GM12878 (cell line): ENCODE measurements around the gene ANKRD53. TPM values are rescaled to one million over a fixed set of nuclear protein-coding genes. Genes with fewer than 3 reads are reported as not detected.

Experiments
- CBFB ChIP-seq: IDR thresholded peaks from 2 replicates; pipeline ENCODE4 v1.6.1; 2016; ENCODE audit warnings: antibody characterized with exemption, low read depth
- POLR2AphosphoS2 ChIP-seq: IDR thresholded peaks from 2 replicates; pipeline ENCODE4 v1.6.1; 2011; ENCODE audit warnings: low read depth, mild to moderate bottlenecking, low read length, improper control_type of control experiment, moderate library complexity
- ZNF207 ChIP-seq: fragments of 450-650 bp; IDR thresholded peaks from 2 replicates; pipeline ENCODE4 v1.6.1; 2014; ENCODE audit warnings: antibody characterized with exemption, mild to moderate bottlenecking, borderline replicate concordance
- polyA plus RNA-seq, 11 experiments: library from polyadenylated mRNA; depleted of rRNA in 4 of 11; unstranded in 6 of 11; stranded (reverse) in 5 of 11; fragments of >200 nt; fragmentation: Nextera tagmentation in 4 of 11; fragmentation: Illumina TruSeq in 1 of 11; extraction: Ambion mirVana in 4 of 11; extraction: Trizol in 1 of 11; gene quantifications; 1 replicate in 1 of 11; 2 replicates in 10 of 11; pipeline versions ENCODE4 v1.2.1 to v1.2.3, GENCODE V29; 2011 to 2016; ENCODE audit warnings: inconsistent platforms in 2 of 11, missing spikeins in 2 of 11, low read depth in 1 of 11
- total RNA-seq, 4 experiments: library from RNA; depleted of rRNA in 3 of 4; stranded (reverse); fragments of >200 nt in 3 of 4; fragmentation: Illumina TruSeq in 1 of 4; extraction: Trizol in 1 of 4; gene quantifications; 2 replicates each; pipeline versions ENCODE4 v1.2.1 to v1.2.3, GENCODE V29; 2013 to 2021
- TF ChIP-seq, protein P1 (sequence below): fragments of 450-650 bp; formaldehyde crosslinking; IDR thresholded peaks from 2 replicates; pipeline ENCODE4 v1.4.0; 2020; ENCODE audit warnings: mild to moderate bottlenecking, moderate library complexity
- TF ChIP-seq, protein P2 (sequence below): IDR thresholded peaks from 2 replicates; pipeline ENCODE4 v1.6.1; 2012; ENCODE audit warnings: low read depth, low read length, improper control_type of control experiment
- TF ChIP-seq, protein P3 (sequence below): fragments of 450-650 bp; IDR thresholded peaks from 2 replicates; pipeline ENCODE4 v1.6.1; 2017; ENCODE audit warnings: mild to moderate bottlenecking, moderate library complexity

Gene ANKRD53
- total and polyA plus RNA-seq, 10 of the 15 experiments (the other 5 are each of a cell fraction or from before 2014, with no cell fraction given), result 0.04 TPM; not detected in 8

DNA sequence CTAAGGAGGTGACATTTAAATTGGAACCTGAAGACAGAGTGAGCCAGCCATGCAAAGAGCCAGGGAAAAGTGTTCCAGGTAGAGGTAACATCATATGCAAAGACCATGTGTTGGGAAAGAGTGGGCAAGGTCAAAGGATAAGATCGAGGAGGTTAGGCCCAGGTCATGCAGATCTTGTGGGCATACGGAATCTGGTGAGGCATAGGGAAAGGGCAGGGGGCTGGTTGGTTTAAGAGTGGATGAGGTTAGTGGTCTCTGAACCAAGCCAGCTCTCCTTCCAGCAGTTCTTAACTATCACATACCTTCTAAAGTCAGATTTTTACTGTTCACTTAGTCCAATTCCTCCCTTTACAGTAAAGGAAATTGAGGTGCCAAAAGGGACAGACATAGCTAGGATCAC is 3.0 kb downstream of the ANKRD53 start (continued):
- TF ChIP-seq, protein P1, sequence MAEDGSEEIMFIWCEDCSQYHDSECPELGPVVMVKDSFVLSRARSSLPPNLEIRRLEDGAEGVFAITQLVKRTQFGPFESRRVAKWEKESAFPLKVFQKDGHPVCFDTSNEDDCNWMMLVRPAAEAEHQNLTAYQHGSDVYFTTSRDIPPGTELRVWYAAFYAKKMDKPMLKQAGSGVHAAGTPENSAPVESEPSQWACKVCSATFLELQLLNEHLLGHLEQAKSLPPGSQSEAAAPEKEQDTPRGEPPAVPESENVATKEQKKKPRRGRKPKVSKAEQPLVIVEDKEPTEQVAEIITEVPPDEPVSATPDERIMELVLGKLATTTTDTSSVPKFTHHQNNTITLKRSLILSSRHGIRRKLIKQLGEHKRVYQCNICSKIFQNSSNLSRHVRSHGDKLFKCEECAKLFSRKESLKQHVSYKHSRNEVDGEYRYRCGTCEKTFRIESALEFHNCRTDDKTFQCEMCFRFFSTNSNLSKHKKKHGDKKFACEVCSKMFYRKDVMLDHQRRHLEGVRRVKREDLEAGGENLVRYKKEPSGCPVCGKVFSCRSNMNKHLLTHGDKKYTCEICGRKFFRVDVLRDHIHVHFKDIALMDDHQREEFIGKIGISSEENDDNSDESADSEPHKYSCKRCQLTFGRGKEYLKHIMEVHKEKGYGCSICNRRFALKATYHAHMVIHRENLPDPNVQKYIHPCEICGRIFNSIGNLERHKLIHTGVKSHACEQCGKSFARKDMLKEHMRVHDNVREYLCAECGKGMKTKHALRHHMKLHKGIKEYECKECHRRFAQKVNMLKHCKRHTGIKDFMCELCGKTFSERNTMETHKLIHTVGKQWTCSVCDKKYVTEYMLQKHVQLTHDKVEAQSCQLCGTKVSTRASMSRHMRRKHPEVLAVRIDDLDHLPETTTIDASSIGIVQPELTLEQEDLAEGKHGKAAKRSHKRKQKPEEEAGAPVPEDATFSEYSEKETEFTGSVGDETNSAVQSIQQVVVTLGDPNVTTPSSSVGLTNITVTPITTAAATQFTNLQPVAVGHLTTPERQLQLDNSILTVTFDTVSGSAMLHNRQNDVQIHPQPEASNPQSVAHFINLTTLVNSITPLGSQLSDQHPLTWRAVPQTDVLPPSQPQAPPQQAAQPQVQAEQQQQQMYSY, result no peak
- no peak for TF ChIP-seq ZNF207
- TF ChIP-seq POLR2AphosphoS2, result no peak
- TF ChIP-seq, protein P2, sequence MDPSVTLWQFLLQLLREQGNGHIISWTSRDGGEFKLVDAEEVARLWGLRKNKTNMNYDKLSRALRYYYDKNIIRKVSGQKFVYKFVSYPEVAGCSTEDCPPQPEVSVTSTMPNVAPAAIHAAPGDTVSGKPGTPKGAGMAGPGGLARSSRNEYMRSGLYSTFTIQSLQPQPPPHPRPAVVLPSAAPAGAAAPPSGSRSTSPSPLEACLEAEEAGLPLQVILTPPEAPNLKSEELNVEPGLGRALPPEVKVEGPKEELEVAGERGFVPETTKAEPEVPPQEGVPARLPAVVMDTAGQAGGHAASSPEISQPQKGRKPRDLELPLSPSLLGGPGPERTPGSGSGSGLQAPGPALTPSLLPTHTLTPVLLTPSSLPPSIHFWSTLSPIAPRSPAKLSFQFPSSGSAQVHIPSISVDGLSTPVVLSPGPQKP, result no peak
- no peak for TF ChIP-seq CBFB
- TF ChIP-seq, protein P3, sequence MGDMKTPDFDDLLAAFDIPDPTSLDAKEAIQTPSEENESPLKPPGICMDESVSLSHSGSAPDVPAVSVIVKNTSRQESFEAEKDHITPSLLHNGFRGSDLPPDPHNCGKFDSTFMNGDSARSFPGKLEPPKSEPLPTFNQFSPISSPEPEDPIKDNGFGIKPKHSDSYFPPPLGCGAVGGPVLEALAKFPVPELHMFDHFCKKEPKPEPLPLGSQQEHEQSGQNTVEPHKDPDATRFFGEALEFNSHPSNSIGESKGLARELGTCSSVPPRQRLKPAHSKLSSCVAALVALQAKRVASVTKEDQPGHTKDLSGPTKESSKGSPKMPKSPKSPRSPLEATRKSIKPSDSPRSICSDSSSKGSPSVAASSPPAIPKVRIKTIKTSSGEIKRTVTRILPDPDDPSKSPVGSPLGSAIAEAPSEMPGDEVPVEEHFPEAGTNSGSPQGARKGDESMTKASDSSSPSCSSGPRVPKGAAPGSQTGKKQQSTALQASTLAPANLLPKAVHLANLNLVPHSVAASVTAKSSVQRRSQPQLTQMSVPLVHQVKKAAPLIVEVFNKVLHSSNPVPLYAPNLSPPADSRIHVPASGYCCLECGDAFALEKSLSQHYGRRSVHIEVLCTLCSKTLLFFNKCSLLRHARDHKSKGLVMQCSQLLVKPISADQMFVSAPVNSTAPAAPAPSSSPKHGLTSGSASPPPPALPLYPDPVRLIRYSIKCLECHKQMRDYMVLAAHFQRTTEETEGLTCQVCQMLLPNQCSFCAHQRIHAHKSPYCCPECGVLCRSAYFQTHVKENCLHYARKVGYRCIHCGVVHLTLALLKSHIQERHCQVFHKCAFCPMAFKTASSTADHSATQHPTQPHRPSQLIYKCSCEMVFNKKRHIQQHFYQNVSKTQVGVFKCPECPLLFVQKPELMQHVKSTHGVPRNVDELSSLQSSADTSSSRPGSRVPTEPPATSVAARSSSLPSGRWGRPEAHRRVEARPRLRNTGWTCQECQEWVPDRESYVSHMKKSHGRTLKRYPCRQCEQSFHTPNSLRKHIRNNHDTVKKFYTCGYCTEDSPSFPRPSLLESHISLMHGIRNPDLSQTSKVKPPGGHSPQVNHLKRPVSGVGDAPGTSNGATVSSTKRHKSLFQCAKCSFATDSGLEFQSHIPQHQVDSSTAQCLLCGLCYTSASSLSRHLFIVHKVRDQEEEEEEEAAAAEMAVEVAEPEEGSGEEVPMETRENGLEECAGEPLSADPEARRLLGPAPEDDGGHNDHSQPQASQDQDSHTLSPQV, result no peak
